GM12892 (cell line): Measurements from ENCODE around the gene MYO1D.

ENCODE experiments used
- DNase-seq: peaks from one replicate; pipeline ENCODE4 v3.0.0; 2011; ENCODE audit not compliant: insufficient read length
- FAIRE-seq: peaks from 2 replicates; lab custom pipeline; 2011; peaks lifted over from hg19 to GRCh38; lab: Jason Lieb, UNC
- POLR2A ChIP-seq: IDR thresholded peaks from 2 replicates; pipeline ENCODE4 v1.6.1; 2011; ENCODE audit warnings: low read depth, low read length, control low read depth
- POLR2AphosphoS5 ChIP-seq: IDR thresholded peaks from 2 replicates; pipeline ENCODE4 v1.6.1; 2011; ENCODE audit warnings: low read depth, low read length, control low read depth
- TAF1 ChIP-seq: IDR thresholded peaks from 2 replicates; pipeline ENCODE4 v1.6.1; 2011; ENCODE audit warnings: low read depth, mild to moderate bottlenecking, control low read depth, low read length, borderline replicate concordance

MYO1D gene

GRCh38 chr17:32558997-32559650 lies 317.8 kb downstream of the MYO1D start:
- FAIRE-seq (peak; percentile 97), DNase-seq (peak; percentile 50)
- no peak for TF ChIP-seq TAF1
- no peak for TF ChIP-seq POLR2A
- no peak for TF ChIP-seq POLR2AphosphoS5

GRCh38 chr17:32558326-32558955 lies 318.5 kb downstream of the MYO1D start:
- FAIRE-seq, result peak; percentile 86
- no peak for DNase-seq
- TF ChIP-seq TAF1, result no peak
- no peak for TF ChIP-seq POLR2A
- TF ChIP-seq POLR2AphosphoS5, result no peak

GRCh38 chr17:32555611-32556310 lies 321.2 kb downstream of the MYO1D start:
- FAIRE-seq (no peak), DNase-seq (no peak)
- TF ChIP-seq TAF1 (no peak), POLR2A (no peak), POLR2AphosphoS5 (no peak)

GRCh38 chr17:32553168-32553567 lies 323.8 kb downstream of the MYO1D start:
- DNase-seq (no peak), FAIRE-seq (peak; percentile 21)
- TF ChIP-seq TAF1, result no peak
- TF ChIP-seq POLR2A, result no peak
- no peak for TF ChIP-seq POLR2AphosphoS5

GRCh38 chr17:32552280-32552679 lies 324.6 kb downstream of the MYO1D start:
- DNase-seq, result no peak
- no peak for FAIRE-seq
- TF ChIP-seq POLR2AphosphoS5, result no peak

GRCh38 chr17:32551186-32551955 lies 325.6 kb downstream of the MYO1D start:
- no peak for TF ChIP-seq TAF1
- no peak for TF ChIP-seq POLR2A
- no peak for TF ChIP-seq POLR2AphosphoS5
- peak; percentile 75 for FAIRE-seq
- DNase-seq, result no peak

- TF ChIP-seq TAF1 (no peak), POLR2AphosphoS5 (no peak), POLR2A (no peak)
- DNase-seq, result no peak
- no peak for FAIRE-seq
Measured at GRCh38 chr17:32549559-32549958, 327.4 kb downstream of the MYO1D start.

- DNase-seq (no peak), FAIRE-seq (no peak)
- TF ChIP-seq TAF1 (no peak), POLR2AphosphoS5 (no peak), POLR2A (no peak)
Measured at GRCh38 chr17:32546031-32546444, 330.9 kb downstream of the MYO1D start.

GRCh38 chr17:32542186-32542585 lies 334.7 kb downstream of the MYO1D start:
- FAIRE-seq (no peak), DNase-seq (no peak)
- no peak for TF ChIP-seq TAF1
- no peak for TF ChIP-seq POLR2A
- TF ChIP-seq POLR2AphosphoS5, result no peak

- TF ChIP-seq TAF1 (no peak), POLR2AphosphoS5 (no peak), POLR2A (no peak)
- FAIRE-seq (no peak), DNase-seq (no peak)
Measured at GRCh38 chr17:32541640-32542039, 335.3 kb downstream of the MYO1D start.
